ENCODE measurements around the gene ATF5. TPM values are rescaled to one million over a fixed set of nuclear protein-coding genes. Genes with fewer than 3 reads are reported as not detected.

ATF5 gene
- total and polyA plus RNA-seq, 10 of the 15 experiments (the other 5 are each of a cell fraction or from before 2014, with no cell fraction given): 9.1 to 133 (median 24.0) TPM

DNA sequence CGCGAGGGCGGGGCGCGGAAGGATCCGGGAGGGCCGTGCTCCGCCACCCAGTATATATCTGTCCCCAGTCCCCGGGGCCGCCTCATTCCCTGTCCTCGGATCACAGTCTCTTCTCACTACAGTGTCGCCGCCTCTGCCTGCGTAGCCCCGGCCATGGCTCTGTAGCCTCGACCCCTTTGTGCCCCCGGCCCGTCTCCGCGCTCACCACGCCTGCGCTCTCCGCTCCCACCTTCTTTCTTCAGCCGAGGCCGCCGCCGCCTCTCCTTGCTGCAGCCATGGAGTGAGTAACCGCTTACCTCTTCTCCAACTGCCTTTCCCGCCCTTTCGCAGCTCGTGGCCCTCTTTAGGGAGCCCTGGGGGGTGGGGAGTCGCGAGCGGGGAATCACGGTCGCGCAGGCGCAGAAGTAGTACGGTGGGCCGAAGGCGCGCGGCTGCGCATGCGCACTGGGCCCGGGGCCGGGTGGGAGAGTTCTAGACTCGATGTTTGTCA is at the start of gene ATF5, which contains the start of gene NUP62 (continued):
- TF ChIP-seq, protein P1, sequence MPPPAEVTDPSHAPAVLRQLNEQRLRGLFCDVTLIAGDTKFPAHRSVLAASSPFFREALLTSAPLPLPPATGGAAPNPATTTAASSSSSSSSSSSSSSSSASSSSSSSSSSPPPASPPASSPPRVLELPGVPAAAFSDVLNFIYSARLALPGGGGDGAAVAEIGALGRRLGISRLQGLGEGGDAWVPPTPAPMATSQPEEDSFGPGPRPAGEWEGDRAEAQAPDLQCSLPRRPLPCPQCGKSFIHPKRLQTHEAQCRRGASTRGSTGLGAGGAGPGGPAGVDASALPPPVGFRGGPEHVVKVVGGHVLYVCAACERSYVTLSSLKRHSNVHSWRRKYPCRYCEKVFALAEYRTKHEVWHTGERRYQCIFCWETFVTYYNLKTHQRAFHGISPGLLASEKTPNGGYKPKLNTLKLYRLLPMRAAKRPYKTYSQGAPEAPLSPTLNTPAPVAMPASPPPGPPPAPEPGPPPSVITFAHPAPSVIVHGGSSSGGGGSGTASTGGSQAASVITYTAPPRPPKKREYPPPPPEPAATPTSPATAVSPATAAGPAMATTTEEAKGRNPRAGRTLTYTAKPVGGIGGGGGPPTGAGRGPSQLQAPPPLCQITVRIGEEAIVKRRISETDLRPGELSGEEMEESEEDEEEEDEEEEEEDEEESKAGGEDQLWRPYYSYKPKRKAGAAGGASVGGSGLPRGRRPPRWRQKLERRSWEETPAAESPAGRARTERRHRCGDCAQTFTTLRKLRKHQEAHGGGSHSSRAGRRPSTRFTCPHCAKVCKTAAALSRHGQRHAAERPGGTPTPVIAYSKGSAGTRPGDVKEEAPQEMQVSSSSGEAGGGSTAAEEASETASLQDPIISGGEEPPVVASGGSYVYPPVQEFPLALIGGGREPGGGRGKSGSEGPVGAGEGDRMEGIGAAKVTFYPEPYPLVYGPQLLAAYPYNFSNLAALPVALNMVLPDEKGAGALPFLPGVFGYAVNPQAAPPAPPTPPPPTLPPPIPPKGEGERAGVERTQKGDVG (CRISPR knock-in tag; IDR thresholded peaks at IDR 0.05): no peak
- peak; percentile 58; the same call in 1 of the 2 replicates for TF ChIP-seq CREM (IDR thresholded peaks at IDR 0.05; ENCODE audit: low read depth)
- peak; percentile 91 for TF ChIP-seq SMAD1 (IDR thresholded peaks at IDR 0.05; ENCODE audit: low read depth, partially characterized antibody)
- peak; percentile 94 for TF ChIP-seq POLR2AphosphoS5 (IDR thresholded peaks at IDR 0.05; ENCODE audit: low read length)
- peak; percentile 97; the same call in 1 of the 2 replicates for TF ChIP-seq RB1 (IDR thresholded peaks at IDR 0.05; ENCODE audit: borderline replicate concordance)
- TF ChIP-seq HDGF (IDR thresholded peaks at IDR 0.05): no peak; the same call in 1 of the 2 replicates
- TF ChIP-seq ASH2L (IDR thresholded peaks at IDR 0.05; ENCODE audit: borderline replicate concordance, low read depth): no peak
- peak; percentile 7; the same call in 1 of the 2 replicates for TF ChIP-seq RUNX3 (IDR thresholded peaks at IDR 0.05; ENCODE audit: low read length)
- TF ChIP-seq ZNF622 (IDR thresholded peaks at IDR 0.05): no peak
- no peak for TF ChIP-seq RAD21 (IDR thresholded peaks at IDR 0.05; ENCODE audit: insufficient read depth, low read depth, low read length)
- TF ChIP-seq, protein P2, sequence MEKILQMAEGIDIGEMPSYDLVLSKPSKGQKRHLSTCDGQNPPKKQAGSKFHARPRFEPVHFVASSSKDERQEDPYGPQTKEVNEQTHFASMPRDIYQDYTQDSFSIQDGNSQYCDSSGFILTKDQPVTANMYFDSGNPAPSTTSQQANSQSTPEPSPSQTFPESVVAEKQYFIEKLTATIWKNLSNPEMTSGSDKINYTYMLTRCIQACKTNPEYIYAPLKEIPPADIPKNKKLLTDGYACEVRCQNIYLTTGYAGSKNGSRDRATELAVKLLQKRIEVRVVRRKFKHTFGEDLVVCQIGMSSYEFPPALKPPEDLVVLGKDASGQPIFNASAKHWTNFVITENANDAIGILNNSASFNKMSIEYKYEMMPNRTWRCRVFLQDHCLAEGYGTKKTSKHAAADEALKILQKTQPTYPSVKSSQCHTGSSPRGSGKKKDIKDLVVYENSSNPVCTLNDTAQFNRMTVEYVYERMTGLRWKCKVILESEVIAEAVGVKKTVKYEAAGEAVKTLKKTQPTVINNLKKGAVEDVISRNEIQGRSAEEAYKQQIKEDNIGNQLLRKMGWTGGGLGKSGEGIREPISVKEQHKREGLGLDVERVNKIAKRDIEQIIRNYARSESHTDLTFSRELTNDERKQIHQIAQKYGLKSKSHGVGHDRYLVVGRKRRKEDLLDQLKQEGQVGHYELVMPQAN (conservative IDR thresholded peaks at IDR 0.05): peak; percentile 39; the same call in 1 of the 2 replicates
- TF ChIP-seq STAT1 (conservative IDR thresholded peaks at IDR 0.05): no peak
- TF ChIP-seq, protein P3, sequence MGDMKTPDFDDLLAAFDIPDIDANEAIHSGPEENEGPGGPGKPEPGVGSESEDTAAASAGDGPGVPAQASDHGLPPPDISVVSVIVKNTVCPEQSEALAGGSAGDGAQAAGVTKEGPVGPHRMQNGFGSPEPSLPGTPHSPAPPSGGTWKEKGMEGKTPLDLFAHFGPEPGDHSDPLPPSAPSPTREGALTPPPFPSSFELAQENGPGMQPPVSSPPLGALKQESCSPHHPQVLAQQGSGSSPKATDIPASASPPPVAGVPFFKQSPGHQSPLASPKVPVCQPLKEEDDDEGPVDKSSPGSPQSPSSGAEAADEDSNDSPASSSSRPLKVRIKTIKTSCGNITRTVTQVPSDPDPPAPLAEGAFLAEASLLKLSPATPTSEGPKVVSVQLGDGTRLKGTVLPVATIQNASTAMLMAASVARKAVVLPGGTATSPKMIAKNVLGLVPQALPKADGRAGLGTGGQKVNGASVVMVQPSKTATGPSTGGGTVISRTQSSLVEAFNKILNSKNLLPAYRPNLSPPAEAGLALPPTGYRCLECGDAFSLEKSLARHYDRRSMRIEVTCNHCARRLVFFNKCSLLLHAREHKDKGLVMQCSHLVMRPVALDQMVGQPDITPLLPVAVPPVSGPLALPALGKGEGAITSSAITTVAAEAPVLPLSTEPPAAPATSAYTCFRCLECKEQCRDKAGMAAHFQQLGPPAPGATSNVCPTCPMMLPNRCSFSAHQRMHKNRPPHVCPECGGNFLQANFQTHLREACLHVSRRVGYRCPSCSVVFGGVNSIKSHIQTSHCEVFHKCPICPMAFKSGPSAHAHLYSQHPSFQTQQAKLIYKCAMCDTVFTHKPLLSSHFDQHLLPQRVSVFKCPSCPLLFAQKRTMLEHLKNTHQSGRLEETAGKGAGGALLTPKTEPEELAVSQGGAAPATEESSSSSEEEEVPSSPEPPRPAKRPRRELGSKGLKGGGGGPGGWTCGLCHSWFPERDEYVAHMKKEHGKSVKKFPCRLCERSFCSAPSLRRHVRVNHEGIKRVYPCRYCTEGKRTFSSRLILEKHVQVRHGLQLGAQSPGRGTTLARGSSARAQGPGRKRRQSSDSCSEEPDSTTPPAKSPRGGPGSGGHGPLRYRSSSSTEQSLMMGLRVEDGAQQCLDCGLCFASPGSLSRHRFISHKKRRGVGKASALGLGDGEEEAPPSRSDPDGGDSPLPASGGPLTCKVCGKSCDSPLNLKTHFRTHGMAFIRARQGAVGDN (IDR thresholded peaks at IDR 0.05): peak; percentile 85
- peak; percentile 82 for TF ChIP-seq HDAC6 (IDR thresholded peaks at IDR 0.05; ENCODE audit: unreplicated experiment)
- no peak for TF ChIP-seq ZZZ3 (IDR thresholded peaks at IDR 0.05; ENCODE audit: control insufficient read depth, insufficient read length, low read depth)
- TF ChIP-seq TAF1 (IDR thresholded peaks at IDR 0.05; ENCODE audit: borderline replicate concordance, low read depth, low read length): peak; percentile 93
- TF ChIP-seq SREBF1 (IDR thresholded peaks at IDR 0.05; ENCODE audit: low read length): no peak
- TF ChIP-seq, protein P4, sequence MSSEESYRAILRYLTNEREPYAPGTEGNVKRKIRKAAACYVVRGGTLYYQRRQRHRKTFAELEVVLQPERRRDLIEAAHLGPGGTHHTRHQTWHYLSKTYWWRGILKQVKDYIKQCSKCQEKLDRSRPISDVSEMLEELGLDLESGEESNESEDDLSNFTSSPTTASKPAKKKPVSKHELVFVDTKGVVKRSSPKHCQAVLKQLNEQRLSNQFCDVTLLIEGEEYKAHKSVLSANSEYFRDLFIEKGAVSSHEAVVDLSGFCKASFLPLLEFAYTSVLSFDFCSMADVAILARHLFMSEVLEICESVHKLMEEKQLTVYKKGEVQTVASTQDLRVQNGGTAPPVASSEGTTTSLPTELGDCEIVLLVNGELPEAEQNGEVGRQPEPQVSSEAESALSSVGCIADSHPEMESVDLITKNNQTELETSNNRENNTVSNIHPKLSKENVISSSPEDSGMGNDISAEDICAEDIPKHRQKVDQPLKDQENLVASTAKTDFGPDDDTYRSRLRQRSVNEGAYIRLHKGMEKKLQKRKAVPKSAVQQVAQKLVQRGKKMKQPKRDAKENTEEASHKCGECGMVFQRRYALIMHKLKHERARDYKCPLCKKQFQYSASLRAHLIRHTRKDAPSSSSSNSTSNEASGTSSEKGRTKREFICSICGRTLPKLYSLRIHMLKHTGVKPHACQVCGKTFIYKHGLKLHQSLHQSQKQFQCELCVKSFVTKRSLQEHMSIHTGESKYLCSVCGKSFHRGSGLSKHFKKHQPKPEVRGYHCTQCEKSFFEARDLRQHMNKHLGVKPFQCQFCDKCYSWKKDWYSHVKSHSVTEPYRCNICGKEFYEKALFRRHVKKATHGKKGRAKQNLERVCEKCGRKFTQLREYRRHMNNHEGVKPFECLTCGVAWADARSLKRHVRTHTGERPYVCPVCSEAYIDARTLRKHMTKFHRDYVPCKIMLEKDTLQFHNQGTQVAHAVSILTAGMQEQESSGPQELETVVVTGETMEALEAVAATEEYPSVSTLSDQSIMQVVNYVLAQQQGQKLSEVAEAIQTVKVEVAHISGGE (CRISPR knock-in tag; IDR thresholded peaks at IDR 0.05): no peak
